22Rv1 (cell line): ENCODE results near the gene GPN1.

ENCODE experiments used
- CTCF ChIP-seq: fragments of 450-650 bp; IDR thresholded peaks from 2 replicates; pipeline ENCODE4 v1.5.1; 2017; ENCODE audit warnings: mild to moderate bottlenecking
- ZFX ChIP-seq: fragments of 450-650 bp; IDR thresholded peaks from 2 replicates; pipeline ENCODE4 v1.6.1; 2017; ENCODE audit warnings: antibody characterized with exemption, borderline replicate concordance

DNA sequence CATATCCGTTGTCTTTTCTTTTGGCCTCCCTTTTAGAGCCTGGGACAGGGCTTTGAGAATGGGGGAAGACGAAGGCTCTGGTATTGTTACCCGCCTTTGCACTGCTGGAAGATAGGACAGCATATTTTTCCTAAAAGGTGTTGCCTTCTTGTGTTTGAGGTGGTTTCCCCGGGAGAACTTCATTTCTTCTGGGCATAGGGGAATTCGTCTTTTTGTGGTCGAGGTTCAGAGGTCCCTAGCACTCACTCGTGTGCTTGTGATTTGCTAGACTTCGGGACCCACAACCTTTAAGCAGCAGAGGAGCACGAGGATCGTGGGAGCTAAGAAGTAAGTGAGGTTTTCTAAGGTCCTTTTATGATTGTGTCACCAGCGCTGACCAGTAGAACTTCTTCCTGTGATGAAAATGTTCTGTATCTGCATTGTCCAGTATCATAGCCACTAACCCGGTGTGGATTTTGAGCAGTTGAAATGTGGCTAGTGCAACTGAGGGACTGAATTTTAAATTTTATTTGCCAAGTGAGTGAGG is 45.4 kb upstream of the GPN1 start:
- TF ChIP-seq CTCF, result no peak
- TF ChIP-seq ZFX, result no peak
